Stimulated activated CD8-positive, alpha-beta memory T cell treated with anti-CD3 and anti-CD28 coated beads, Interleukin-15, amount 100 ng/mL, for 4 hours (primary cell): ENCODE measurements around the gene EIF4E1B.

Experiments used
- DNase-seq, 2 donors: peaks; one replicate each; pipeline ENCODE4 v3.0.0-alpha.2; 2020; ENCODE audit warnings: low read depth in 2 of 2

Gene EIF4E1B

DNA sequence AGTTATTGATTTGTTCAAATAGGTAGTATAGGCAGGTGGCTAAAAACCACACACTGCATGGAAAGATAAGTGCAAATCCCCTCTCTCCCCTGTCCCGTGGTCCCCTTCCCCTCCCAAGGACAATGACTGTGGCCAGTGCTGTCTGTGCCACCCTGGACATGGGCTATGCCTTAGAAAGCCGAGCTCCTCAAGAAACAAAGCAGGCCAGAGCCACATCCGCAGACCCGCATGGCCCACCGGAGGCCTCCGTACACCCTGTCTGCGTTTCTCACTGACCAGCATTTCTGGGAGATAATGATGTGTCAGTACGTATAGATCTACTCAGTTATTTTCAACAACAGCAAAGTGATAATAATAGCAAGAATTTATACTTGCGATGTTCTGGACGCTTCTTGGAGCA, 33.1 kb downstream of the EIF4E1B start:
- DNase-seq: no peak

DNA sequence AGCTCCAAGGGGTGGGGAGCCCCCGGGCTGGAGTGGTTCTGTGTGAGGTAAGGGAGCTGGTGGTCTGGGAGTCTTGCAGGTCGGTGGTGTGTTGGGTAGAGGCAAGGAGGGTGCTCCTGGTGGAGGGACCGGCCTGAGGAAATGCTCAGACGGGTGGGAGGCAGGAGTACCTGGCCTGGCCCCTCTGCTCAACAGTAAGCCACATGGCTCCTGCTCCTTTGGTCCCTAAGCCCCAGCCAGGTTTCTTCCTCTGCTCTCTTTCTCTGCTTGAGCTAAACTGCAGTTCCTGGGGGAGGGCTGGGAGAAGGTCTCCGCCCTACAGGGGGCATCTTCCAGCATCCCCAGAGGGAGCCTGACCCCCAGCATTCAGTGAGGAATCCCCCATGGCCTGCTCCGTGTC, 34.0 kb downstream of the EIF4E1B start:
- no peak for DNase-seq

DNA sequence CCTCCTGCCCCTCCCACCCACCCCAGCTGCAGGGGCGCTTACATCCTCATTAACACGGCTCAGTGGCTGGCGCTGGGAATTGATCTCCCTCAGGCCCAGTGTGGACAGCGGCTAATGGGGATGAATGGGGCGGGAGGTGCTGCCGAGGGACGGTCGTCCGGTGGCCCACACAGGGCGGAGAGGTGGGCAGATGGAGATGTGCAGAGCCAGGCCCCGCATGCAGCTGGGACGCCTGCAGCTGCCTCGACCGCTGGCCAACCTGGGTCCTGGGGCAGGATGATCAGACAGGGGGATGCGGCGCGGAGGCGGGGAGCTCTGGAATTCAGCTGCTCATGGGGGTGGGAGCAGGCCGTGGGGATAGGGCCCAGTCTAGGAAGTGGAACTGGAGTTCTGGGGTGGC, 34.4 kb downstream of the EIF4E1B start:
- DNase-seq: no peak

DNA sequence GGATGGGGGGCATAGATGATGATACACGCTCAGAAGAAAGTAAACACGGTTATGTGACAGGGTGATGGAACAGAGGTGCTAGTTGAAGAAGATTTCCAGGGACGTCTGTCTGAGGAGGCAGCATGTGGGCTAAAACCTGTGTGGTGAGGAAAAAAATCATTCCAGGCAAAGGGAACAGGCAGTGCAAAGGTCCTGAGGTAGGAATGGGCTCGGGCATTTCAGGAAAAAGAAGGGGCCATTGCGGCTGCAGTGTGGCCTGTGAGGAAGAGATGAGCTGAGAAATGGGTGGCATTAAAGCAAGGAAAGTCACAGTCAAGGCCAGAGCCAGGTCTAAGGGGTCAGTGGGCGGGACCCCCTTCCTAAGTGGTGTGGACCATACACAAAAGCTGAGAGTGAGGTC, 35.0 kb downstream of the EIF4E1B start:
- no peak for DNase-seq

DNA sequence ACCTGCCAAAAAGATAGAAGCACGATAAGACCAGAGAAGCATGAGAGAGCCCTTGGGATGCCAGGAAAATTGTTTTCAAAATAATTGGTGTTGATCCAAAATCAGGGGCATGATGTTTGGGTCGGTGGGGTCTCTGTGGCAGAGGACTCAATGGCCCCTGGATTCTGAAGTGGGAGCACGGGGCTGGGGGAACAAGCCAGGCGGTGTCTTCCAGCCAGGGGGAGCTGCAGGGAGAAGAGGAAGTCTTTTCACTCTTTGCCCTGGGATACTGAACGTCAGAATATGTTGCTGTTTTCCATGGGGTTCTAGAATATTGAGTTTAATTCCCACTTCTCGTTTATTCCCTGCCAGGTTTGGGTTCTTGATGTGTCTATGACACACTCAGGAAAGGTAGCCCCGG, 37.2 kb downstream of the EIF4E1B start:
- no peak for DNase-seq

DNA sequence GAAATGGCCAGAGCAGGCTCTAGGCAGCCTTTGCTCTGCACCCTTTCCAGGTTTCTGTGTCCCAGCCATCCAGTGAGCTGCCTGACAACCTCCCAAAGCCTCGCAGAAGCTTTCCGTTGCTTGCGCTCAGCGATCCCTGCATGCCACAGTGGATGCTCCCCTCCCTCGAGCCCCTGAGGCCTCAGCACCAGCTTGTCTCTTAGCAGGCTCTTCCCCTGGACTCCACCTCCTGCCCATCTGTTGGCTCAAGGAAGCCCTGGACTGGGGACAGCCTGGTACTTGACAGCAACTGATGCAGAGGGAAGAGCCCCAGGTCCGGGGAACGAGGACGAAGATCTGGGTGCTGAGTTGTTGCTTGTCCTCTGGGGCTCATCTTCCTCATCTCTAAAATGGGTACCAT, 40.0 kb downstream of the EIF4E1B start:
- DNase-seq: no peak

DNA sequence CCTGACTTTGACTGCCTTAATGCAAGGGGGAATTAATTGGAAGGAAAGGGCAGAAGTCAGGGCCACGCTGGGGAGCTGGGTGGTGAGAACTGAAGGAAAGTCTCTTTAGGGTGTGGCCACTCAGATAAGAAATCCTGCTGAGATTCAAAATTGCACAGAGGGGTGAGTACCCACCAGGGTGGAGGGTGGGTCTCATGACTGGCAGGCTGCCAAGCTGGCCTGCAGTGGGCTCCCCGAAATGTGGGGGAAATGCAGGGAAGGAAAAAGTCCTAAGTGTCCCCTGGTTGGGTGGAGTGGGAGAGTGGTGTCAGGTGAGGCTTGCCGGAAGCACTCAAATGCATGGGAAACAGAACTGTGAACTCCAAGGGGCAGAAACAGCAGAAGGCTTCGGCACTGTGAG, 40.9 kb downstream of the EIF4E1B start:
- no peak for DNase-seq

DNA sequence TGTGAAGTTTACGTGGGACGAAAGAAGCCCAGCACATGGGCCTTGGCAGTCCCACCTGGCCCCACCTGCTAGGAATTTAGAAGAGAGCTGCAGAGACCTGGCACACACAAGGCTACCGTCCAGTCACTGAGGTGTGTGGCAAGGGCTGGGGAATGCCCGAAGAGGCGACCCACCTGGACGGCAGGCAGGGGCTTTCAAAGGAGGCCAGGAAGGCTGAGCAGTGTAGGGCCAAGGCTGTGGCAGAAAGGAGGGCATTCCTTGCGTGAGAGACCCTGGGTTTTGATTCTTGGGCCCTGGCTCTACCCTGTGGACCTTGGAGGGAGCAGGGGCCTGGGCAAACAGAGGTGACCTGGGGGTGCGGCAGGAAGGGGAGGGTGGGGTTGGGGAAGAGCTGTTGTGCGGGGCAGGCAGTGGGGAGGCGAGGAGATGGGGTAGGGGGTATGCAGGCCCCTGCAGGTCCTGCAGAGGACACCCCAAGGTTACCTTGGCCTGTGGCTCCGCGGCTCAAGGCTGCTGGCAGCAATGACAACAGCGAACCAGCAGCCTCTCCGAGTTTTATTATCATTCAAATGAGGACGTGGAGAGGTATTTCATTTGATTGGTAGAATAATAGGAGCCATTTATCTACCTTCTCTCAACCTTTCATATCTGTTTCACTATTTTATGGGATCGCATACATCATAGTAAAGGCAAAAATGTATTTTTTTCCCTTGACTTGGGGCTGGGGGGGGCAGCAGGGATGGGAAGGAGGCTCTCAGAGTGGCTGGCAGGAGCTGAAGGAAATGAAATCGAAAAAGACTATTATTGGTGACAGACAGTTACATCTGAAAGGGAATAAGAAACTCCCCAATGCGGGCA, 41.6 kb downstream of the EIF4E1B start:
- no peak for DNase-seq

DNA sequence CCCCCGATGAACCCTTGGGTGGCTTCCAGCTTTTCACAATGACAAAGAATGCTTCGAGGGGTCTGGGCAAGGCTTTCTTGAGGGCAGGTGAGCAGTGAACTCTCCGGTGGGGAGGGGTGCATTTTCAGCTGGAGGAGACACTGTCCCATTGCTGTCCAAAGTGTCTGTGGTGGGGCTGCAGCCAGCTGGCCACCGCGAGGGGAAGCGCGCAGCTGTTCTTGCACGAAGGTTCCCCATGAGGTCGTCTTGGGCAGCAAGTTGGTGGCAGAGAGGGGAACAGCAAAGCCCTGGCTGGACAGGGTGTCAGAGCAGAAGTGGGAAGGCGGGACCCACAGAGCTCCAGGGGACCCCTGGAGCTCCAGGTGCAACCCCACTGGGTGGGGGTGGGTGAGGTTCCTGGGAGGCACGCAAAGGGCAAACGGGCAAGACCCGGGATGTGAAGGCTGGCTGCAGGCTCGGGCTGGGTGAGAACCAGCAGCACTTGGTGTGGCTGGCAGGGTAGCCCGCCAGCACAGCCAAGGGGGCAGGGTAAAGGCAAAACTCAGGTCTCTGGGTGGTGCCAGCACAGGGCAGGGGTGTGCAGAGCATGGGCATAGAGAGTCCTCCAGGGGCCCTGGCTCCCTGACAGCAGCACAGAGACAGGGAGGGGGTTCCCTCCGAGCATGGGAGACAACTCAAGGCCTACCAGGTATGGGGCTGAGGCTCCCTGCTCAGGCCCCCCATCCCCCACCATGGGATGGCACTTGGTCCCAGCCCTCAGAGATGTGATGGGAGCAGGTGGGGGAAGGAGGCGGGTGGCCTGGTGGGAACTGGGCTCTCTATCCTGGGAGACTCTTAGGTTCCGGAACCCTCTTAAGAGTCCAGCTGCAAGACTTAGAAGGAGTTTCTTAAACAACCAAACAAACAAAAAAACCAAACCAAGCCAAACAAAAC, 43.4 kb downstream of the EIF4E1B start:
- no peak for DNase-seq

DNA sequence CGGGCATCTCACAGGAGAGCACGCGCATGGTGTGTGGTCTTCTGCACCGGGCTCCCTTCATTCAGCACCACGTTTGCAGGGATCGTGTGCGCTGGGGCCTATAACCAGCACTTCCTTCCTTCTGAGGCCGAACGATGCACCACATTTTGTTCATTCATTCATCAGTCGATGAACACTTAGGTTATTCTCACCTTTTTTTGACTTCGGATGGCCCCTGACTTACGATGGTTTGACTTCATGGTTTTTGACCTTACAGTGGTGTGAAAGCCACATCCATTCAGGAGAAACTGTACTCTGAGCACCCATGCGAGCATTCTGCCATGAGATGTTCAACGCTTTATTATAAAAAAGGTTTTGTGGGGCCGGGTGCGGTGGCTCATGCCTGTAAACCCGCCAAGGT, 44.3 kb downstream of the EIF4E1B start:
- DNase-seq: no peak

DNA sequence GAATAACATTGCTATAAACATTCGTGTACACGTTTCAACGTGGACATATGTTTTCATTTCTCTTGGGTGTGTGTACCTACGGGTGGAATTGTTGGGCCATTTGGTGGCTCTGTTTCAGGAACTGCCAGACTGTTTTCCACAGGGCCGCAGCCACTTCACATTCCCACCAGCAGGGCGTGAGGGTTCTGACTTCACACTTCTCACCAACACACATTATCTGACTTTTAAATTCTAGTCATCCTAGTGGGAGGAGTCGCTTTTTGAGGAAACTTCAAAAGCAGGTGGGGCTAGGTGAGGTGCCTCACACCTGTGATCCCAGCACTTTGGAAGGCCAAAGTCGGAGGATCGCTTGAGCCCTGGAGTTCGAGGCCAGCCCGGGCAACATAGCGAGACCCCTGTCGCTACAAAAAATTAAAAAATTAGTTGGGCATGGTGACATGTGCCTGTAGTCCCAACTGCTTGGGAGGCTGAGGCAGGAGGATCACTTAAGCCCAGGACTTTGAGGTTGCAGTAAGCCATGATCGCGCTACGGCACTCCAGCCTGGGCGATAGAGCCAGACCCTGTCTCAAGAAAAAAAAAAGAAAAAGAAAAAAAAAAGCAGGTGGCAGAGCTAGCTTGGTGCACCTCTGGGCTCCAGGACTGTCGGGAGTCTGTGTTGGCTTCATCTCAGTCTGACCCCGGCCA, 45.3 kb downstream of the EIF4E1B start:
- DNase-seq: no peak

DNA sequence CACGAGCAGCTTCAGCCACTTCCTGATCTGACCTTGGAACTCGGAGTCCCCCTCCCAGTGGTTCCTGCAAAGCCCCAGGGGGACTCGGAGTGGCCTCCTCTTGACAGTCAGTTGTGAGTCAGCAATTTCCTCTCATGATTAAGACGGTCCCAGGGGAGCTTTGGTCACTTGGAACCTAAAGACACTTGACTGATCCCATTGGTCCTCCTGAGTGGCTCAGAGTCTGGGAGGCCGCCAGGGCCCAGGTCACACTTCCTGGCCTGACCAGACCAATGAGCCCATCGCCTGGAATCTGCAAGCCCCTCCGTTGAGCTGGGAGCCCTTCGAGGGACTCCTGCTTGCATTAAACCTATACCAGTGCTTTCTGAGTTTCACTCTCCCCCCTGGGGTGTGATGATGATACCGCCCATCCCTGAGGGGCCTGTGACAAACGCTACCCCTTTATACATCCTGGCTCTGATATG, 45.9 kb downstream of the EIF4E1B start:
- no peak for DNase-seq

DNA sequence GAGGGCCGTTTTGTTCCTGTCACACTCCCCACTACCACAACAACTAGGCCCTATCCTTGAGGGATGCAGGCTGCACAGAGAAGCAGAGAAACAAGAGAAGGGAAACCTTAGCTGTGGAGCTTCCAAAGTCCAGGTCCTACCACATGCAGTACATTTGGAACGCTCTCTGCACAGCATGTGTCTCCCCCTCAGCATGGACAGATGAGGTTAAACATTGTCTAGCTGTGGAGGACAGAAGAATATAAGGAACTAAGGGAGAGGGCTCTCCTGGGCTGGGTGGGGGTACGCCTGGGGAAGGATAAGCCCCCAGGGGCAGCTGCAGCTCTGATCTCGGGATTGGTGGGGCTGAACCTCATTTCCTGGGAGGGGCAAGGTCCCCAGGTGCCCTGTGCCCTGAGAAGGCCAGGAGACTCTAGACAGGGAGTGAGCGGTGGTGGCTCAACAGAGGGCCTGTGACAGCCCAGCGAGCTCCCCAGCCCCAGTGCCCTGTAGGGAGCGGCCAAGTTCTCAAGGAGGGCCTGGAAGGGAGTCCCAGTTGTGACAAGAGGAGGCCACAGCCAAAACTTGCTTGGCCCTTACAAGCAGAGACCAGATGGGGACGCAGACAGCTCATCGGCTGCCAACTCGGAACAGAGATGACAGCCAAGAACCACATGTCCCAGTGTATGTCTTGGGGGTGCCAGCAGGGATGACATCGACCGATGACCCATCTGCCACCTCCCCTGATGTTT, 46.9 kb downstream of the EIF4E1B start:
- DNase-seq: no peak

DNA sequence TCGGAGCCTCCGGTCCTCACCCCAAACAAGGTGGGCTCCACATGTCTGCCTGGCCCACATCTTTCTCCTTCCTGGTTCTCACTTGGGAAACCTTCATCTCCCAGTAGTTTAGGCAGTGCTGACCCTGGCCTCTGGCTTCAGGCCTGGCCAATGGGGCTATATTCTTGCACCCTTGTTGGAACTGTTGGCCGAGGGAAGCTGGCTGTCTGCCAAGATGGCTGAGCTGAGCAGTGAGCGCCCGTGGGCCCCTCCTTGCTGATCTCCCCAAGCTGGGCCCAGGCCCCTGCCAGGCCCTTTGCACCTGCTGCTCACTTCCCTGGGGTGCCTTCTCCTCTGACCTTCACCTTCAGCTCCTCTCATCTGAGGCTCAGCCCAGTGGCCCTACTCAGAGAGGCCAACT, 48.1 kb downstream of the EIF4E1B start:
- no peak for DNase-seq

DNA sequence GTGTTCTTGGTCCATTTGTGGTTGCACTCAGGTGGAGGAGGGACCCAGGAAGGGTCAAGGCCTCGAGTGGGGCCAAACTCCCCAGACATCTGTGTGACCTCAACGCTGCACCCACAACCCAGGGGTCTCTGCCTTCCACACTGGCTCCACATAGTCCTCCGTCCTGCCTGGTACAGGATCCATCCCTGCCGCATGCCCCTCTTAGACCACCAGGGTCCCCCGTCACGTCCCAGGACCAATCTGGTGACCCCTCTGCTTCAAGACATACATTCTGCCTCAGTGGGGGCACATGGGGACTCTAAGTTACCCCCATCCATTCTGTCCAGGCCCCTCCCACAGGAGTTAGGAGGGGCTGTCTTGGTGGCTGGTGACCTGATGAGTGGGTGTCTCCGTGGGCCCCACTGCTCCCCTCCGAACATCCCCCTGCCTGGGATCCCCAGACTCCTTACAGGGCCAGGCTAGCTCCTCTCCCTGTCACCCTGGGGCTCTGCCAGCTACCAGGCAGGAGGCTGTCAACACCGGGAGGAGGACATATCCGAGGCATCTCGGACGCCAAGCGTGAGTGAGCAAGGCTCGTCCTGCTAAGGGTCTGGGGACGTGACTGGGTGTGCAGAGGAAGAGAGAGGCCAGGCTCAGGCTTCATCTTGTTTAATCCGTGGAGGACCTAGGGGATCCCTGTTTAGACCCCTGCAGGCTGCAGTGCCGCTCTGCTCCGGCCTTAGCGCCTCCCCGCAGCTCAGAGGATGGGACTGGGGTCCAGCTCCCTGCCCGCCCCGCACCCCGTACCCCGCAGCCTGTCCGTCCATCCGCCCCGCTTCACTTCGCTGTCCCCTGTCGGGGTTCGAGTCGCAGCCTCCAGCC, 49.1 kb downstream of the EIF4E1B start:
- no peak for DNase-seq

DNA sequence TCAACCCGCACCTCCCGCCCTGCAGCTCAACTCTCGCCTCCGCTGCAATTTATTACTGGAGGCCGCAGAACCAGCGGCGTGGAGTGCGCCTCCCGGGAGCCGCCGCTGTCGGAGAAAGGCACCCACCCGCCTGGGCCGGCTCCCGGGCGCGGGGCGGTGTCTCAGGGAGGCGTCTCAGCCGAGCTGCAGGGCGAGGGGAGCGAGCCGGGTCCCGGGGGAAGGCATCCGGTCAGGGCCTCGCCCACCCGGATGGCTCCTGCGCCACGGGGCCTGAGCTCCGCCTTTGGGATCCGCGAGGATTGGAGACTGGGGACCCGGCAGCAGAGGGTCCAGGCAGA, 49.7 kb downstream of the EIF4E1B start:
- no peak for DNase-seq

DNA sequence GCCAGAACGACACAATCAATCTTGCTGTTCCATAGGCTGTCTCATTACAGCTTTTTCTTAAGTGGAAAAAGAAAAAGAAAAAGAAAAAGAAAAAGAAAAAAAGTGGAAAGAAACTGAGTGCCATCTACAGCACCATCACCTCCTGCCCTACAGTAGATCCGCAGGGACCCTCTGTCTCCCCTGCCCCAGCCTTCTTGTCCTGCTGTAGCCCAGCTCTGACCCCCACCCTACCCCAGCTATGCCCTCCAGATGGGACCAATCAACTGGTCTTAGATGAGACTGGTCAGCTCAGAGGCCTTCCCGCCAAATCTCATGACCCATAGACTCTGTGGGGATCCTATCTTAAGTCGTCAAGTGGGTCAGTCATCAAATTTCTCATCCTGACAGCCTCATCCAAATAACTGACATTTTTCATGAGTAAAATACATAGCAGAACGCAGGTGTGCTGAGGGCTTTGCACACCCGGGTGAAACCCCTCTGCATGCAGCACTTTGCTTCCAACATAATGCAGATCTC, 51.6 kb downstream of the EIF4E1B start:
- DNase-seq: no peak

DNA sequence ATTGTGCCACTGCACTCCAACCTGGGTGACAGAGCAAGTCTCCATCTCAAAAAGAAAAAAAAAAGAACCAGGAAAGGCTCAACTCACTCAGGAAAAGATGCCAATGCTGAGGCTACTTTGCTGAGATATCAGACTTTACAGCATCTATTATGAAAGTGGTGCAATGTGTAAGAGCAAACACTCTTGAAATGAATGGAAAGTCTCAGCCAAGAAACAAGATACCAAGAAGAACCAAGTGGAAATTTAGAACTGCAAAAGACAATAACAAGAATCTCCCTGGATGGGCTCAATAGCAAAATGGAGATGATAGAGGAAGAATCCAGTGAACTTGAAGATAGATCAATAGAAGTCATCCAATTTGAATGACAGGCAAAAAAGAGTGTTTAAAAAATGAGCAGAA, 54.5 kb downstream of the EIF4E1B start:
- no peak for DNase-seq

DNA sequence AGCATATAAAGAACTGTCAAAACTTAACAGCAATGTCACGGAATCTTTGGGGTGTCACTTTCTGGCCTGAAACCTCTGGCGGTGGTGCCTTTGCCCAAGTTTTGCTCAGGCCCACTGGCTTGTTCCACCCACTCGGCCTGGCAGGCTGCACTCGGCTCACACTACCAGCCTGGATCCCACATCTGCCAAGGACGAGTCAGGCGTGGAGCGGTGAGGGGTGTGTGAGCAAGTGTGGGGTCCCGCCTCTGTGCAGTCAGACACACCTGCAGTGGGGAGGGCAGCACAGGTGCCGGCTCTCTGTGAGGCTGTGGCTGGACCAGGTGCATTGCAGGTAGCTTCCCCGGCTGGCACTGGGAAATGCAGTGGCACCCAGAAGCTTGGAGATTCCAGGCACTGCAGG, 56.8 kb downstream of the EIF4E1B start:
- no peak for DNase-seq

DNA sequence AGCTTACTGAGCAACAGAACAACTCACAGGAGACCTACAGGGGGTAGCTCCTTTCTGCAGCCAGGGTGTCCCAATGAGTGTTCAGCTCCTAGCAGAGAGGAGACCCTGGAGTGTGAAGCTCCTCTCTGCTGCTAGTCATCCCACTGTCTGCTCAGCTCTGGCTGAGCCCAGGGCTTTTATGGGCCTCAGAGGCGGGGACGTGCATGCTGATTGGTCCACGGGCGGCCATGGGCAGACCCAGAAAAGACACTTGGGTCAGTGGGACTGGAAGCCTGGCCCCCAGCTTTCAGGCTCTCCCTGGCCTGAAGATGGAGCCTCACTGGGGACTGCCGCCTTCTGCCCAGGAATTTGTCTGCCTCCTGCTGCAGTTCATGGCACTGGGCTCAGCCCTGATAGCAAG, 57.4 kb downstream of the EIF4E1B start:
- DNase-seq: no peak

DNA sequence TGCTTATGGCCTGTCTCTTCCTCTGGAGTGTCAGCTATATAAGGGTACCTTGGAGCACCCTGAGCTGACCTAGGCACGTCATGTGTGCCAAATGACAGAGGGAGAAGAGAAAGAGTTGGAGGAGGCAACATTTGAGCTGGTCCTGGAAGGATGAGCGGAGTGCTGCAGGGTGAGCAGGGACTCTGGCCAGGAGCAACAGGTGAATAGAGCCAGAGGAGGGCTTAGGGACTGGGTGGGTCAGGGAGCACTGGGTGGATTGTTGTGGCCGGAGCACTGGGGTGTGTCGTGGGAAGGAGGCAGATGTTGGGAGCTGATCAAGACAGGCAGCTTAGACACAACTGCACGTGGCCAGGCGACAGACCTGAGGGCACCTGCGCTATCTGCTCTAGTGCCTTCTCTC, 60.4 kb downstream of the EIF4E1B start:
- no peak for DNase-seq
